ENCODE data around the gene ATXN1L.

GRCh38 chr16:71859762-71860521 is 14.2 kb downstream of the ATXN1L start:
- TF ChIP-seq, protein P1, sequence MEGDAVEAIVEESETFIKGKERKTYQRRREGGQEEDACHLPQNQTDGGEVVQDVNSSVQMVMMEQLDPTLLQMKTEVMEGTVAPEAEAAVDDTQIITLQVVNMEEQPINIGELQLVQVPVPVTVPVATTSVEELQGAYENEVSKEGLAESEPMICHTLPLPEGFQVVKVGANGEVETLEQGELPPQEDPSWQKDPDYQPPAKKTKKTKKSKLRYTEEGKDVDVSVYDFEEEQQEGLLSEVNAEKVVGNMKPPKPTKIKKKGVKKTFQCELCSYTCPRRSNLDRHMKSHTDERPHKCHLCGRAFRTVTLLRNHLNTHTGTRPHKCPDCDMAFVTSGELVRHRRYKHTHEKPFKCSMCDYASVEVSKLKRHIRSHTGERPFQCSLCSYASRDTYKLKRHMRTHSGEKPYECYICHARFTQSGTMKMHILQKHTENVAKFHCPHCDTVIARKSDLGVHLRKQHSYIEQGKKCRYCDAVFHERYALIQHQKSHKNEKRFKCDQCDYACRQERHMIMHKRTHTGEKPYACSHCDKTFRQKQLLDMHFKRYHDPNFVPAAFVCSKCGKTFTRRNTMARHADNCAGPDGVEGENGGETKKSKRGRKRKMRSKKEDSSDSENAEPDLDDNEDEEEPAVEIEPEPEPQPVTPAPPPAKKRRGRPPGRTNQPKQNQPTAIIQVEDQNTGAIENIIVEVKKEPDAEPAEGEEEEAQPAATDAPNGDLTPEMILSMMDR (conservative IDR thresholded peaks at IDR 0.05; ENCODE audit: low read length) = no peak
- TF ChIP-seq EZH2phosphoT487 (IDR thresholded peaks at IDR 0.05; ENCODE audit: borderline replicate concordance) = no peak
